ENCODE data around the gene PSMA8.
"Not testable (repeated sequence)": the region's sequence is repeated elsewhere in the genome, so short reads cannot be mapped to it uniquely, and the experiment has no call there.

The PSMA8 gene

DNA sequence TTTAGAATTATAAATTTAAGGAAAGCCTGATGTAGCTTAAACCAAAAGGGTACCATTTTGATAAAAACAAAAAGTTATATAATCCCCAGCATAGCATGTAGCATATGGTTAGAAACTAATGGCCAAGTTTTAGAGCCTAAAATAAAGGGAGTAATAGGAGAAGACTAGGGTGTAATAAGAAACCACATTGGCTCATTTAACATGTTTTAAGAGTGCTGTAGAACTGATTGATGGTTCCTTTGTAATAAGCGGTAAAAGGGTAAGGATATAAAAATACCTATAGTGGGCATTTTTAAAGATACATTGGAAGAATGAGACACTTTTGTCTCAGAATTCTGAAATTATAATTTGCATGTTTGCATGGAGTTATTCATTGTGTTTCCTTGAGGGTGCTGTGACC lies 1.9 kb downstream of the PSMA8 start:
- peak overlapping the region; percentile 71 for H3K27ac Mint-ChIP-seq
- H3K4me1 Mint-ChIP-seq: peaks cover 55% of the 10 kb centered on the region
- no peaks in the 10 kb centered on the region for H3K27me3 Mint-ChIP-seq (ENCODE audit: low read depth, poor library complexity)
- H3K9me3 Mint-ChIP-seq: peaks cover 37% of the 10 kb centered on the region
- DNase-seq: no peak
- H3K4me3 Mint-ChIP-seq: peak overlapping the region; percentile 65
- peaks cover 26% of the 10 kb centered on the region for H3K36me3 Mint-ChIP-seq (ENCODE audit: low read depth)
- TF ChIP-seq, protein P1, sequence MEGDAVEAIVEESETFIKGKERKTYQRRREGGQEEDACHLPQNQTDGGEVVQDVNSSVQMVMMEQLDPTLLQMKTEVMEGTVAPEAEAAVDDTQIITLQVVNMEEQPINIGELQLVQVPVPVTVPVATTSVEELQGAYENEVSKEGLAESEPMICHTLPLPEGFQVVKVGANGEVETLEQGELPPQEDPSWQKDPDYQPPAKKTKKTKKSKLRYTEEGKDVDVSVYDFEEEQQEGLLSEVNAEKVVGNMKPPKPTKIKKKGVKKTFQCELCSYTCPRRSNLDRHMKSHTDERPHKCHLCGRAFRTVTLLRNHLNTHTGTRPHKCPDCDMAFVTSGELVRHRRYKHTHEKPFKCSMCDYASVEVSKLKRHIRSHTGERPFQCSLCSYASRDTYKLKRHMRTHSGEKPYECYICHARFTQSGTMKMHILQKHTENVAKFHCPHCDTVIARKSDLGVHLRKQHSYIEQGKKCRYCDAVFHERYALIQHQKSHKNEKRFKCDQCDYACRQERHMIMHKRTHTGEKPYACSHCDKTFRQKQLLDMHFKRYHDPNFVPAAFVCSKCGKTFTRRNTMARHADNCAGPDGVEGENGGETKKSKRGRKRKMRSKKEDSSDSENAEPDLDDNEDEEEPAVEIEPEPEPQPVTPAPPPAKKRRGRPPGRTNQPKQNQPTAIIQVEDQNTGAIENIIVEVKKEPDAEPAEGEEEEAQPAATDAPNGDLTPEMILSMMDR (IDR thresholded peaks at IDR 0.05): no peak

DNA sequence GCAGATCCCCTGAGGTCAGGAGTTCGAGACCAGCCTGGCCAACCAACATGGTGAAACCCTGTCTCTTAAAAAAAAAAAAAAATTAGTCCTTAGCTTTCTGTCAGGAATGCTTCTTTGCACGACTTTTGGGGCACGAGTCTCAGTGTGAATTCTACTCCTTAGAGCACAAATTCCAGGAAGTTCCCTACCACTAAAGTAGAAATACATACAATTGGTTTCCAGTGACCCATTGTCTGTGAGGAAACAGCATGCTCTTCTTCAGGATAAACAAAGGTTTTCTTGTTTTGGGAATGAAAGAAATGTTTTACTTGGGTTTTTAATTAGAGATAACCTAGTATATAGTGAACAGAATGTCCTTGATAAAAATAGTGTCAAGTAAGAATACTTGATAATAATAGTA lies 23.7 kb downstream of the PSMA8 start:
- TF ChIP-seq, protein P1 (IDR thresholded peaks at IDR 0.05): no peak
- H3K36me3 Mint-ChIP-seq (ENCODE audit: low read depth): no peaks in the 10 kb centered on the region

DNA sequence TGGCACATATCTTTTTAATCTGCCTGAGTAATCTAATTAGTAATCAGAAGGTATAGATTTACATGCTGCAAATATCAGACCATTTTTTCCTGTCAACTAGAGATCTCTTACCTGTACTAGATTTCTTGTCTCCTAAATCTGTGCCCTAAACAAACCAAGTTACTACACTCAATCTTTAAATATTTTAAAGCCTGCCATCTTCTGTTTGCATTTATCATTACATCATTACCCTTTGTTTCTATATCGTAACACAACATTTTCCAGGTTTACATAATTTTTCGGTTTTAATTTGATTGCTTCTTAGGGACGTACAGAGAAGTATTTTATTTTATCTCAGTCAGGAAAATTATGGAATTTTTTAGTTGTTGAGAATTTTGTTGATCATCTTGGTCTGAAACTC lies 25.7 kb downstream of the PSMA8 start:
- no peaks in the 10 kb centered on the region for H3K27me3 Mint-ChIP-seq (ENCODE audit: low read depth, poor library complexity)
- DNase-seq: no peak
- no peaks in the 10 kb centered on the region for H3K4me1 Mint-ChIP-seq

More for the DNA sequence above, 23.7 kb downstream of the PSMA8 start:
- Mint-ChIP-seq H3K4me3 (no peak overlapping the region), H3K27me3 (ENCODE audit: low read depth, poor library complexity) (no peaks in the 10 kb centered on the region), H3K9me3 (no peaks in the 10 kb centered on the region), H3K4me1 (no peaks in the 10 kb centered on the region), H3K27ac (no peak overlapping the region)
- no peak for DNase-seq

DNA sequence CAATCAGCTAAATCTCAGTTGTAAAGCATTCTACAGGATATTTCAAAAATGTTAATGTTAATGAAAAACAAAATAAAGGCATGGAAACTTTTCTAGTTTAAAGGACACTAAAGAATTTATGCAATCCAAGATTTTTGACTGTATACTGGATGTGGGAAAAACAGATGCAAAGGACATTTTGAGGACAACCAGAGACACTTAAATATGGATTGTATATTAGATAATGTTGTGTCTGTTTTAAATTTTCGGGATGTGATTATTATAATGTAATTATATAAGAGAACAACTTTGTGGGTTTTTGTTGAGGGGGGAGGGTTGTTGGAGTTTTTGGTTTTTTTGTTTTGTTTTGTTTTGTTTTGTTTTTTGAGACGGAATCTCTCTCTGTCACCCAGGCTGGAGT lies 30.9 kb downstream of the PSMA8 start:
- no peak overlapping the region for H3K4me3 Mint-ChIP-seq
- H3K27me3 Mint-ChIP-seq (ENCODE audit: low read depth, poor library complexity): no peaks in the 10 kb centered on the region
- no peak overlapping the region for H3K27ac Mint-ChIP-seq
- no peaks in the 10 kb centered on the region for H3K9me3 Mint-ChIP-seq
- H3K4me1 Mint-ChIP-seq: no peaks in the 10 kb centered on the region
- no peaks in the 10 kb centered on the region for H3K36me3 Mint-ChIP-seq (ENCODE audit: low read depth)
- no peak for DNase-seq
- TF ChIP-seq, protein P1 (IDR thresholded peaks at IDR 0.05): no peak

More for the DNA sequence above, 25.7 kb downstream of the PSMA8 start:
- no peaks in the 10 kb centered on the region for H3K36me3 Mint-ChIP-seq (ENCODE audit: low read depth)
- H3K4me3 Mint-ChIP-seq: no peak overlapping the region
- H3K9me3 Mint-ChIP-seq: no peaks in the 10 kb centered on the region
- no peak overlapping the region for H3K27ac Mint-ChIP-seq
- TF ChIP-seq, protein P1 (IDR thresholded peaks at IDR 0.05): no peak

DNA sequence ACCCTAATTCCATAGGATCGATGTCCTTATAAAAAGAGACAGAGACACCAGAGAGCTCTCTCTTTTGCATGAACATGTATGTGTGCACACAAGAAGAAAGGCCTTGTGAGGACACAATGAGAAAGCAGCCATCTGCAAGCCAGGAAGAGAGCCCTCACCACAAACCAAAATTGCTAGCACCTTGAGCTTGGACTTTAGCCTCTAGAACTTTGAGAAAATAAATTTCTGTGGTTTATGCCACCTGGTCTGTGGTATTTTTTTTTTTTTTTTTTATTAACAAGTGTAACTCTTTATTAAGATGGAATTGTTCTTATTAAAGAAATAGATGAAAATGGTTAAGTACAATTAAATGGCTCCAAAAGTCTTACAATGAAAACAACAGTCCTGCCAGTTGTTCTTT lies 33.9 kb downstream of the PSMA8 start:
- not testable (repeated sequence) for H3K27me3 Mint-ChIP-seq (ENCODE audit: low read depth, poor library complexity); H3K4me3 Mint-ChIP-seq; H3K4me1 Mint-ChIP-seq; DNase-seq; H3K27ac Mint-ChIP-seq; H3K9me3 Mint-ChIP-seq; H3K36me3 Mint-ChIP-seq (ENCODE audit: low read depth)

DNA sequence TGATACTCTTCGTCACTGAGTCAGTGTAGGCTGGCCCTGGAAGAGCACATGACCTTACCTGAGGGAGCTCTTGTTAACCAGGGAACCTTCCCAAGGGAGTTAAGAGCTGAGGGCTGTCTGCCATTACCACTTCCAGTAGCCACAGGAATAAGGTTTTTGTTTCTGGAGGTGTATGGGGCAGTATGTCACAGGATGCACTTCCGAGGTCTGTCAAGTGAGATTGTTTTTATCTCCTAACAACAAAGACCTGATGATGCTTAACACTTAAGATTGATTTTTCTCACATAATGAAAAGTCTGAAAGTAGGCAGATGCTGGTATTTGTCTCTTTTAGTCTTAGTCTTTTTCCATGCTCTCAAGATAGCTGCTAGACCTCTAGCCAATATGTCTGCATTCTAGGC lies 41.8 kb downstream of the PSMA8 start:
- DNase-seq: no peak
- Mint-ChIP-seq H3K9me3 (no peaks in the 10 kb centered on the region), H3K4me3 (no peak overlapping the region), H3K36me3 (ENCODE audit: low read depth) (no peaks in the 10 kb centered on the region), H3K27ac (no peak overlapping the region), H3K27me3 (ENCODE audit: low read depth, poor library complexity) (no peaks in the 10 kb centered on the region), H3K4me1 (peaks cover 16% of the 10 kb centered on the region)
- TF ChIP-seq, protein P1 (IDR thresholded peaks at IDR 0.05): no peak
